Endothelial cell of umbilical vein (primary cell): Measurements from ENCODE around the gene ARMCX2.

Experiments used
- EZH2 ChIP-seq: IDR thresholded peaks from 2 replicates; pipeline ENCODE4 v1.6.1; 2012; ENCODE audit warnings: borderline replicate concordance, low read depth, mild to moderate bottlenecking, moderate library complexity, low read length, inconsistent platforms; ENCODE audit not compliant: severe bottlenecking
- GATA2 ChIP-seq: IDR thresholded peaks from 2 replicates; pipeline ENCODE4 v1.7.0; 2011; ENCODE audit warnings: low read depth, mild to moderate bottlenecking, moderate library complexity, mixed read lengths, low read length; ENCODE audit not compliant: insufficient read length, insufficient read depth
- JUN ChIP-seq: IDR thresholded peaks from 2 replicates; pipeline ENCODE4 v1.6.1; 2011; ENCODE audit warnings: borderline replicate concordance, low read depth; ENCODE audit not compliant: insufficient read length, insufficient read depth
- POLR2A ChIP-seq: IDR thresholded peaks from 2 replicates; pipeline ENCODE4 v1.6.1; 2012; ENCODE audit warnings: low read depth, mild to moderate bottlenecking, control low read depth, low read length
- POLR2AphosphoS5 ChIP-seq: IDR thresholded peaks from 2 replicates; pipeline ENCODE4 v1.6.1; 2012; ENCODE audit warnings: low read depth, mild to moderate bottlenecking, control low read depth, low read length, moderate library complexity; ENCODE audit not compliant: insufficient read depth
- TF ChIP-seq, protein P1 (sequence below), 2 donors: IDR thresholded peaks; 1 replicate in 1 of 2; 2 replicates in 1 of 2; pipeline ENCODE4 v1.5.1; 2011; ENCODE audit warnings: low read length in 2 of 2, mild to moderate bottlenecking in 2 of 2, moderate library complexity in 2 of 2, control low read depth in 1 of 2, inconsistent platforms in 1 of 2, low read depth in 1 of 2; ENCODE audit not compliant: insufficient read depth in 1 of 2; ENCODE audit errors: extremely low read depth in 1 of 2
- TF ChIP-seq, protein P2 (sequence below): IDR thresholded peaks from 2 replicates; pipeline ENCODE4 v1.6.1; 2011; ENCODE audit not compliant: insufficient read depth, insufficient read length

DNA sequence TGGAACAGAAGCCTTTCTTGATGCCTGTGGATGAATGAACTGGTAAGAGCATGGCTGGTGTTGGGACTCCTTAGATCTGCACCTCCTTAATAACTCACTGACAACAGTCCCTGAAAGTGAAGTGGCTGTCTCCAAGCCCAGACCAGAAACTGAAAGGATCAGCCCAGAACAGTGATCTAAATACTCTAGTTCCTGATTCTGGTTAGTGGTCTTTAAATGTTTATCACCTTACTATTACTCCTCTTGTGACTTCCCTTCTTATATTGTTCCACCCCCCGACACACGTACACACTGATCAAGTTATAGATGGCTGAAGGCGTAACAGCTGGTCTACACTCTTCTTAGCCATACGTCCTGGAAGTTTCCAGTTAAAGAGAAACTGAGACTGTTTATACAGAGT, 33.8 kb upstream of the ARMCX2 start:
- TF ChIP-seq, protein P1, sequence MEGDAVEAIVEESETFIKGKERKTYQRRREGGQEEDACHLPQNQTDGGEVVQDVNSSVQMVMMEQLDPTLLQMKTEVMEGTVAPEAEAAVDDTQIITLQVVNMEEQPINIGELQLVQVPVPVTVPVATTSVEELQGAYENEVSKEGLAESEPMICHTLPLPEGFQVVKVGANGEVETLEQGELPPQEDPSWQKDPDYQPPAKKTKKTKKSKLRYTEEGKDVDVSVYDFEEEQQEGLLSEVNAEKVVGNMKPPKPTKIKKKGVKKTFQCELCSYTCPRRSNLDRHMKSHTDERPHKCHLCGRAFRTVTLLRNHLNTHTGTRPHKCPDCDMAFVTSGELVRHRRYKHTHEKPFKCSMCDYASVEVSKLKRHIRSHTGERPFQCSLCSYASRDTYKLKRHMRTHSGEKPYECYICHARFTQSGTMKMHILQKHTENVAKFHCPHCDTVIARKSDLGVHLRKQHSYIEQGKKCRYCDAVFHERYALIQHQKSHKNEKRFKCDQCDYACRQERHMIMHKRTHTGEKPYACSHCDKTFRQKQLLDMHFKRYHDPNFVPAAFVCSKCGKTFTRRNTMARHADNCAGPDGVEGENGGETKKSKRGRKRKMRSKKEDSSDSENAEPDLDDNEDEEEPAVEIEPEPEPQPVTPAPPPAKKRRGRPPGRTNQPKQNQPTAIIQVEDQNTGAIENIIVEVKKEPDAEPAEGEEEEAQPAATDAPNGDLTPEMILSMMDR (IDR thresholded peaks at IDR 0.05; ENCODE audit: extremely low read depth in 1 of 2, insufficient read depth in 1 of 2, low read depth in 1 of 2, low read length in 2 of 2), result no peak
- no peak for TF ChIP-seq GATA2
- no peak for TF ChIP-seq EZH2
- TF ChIP-seq, protein P2, sequence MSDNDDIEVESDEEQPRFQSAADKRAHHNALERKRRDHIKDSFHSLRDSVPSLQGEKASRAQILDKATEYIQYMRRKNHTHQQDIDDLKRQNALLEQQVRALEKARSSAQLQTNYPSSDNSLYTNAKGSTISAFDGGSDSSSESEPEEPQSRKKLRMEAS, result no peak
- TF ChIP-seq POLR2A, result no peak
- no peak for TF ChIP-seq POLR2AphosphoS5
- no peak for TF ChIP-seq JUN
